ENCODE measurements around the gene CNNM3.
"Not testable (repeated sequence)": the region's sequence is repeated elsewhere in the genome, so short reads cannot be mapped to it uniquely, and the experiment has no call there.

CNNM3 gene

GRCh38 chr2:96816127-96816835 is at the start of gene CNNM3:
TSS of gene CNNM3 (plus strand) at chr2:96816268. CDS start at chr2:96816278, 10 bp downstream.
- peak; percentile 97 for DNase-seq

GRCh38 chr2:96767135-96767871 is 48.8 kb upstream of the CNNM3 start:
- DNase-seq = no peak

- DNase-seq = no peak
These were observed 47.9 kb upstream of the CNNM3 start for GRCh38 chr2:96768083-96768561.

- DNase-seq = peak; percentile 80
These were observed 46.3 kb upstream of the CNNM3 start for GRCh38 chr2:96769814-96770213.

GRCh38 chr2:96770442-96771202 is 45.4 kb upstream of the CNNM3 start:
- no peak for DNase-seq

GRCh38 chr2:96771796-96772618 is 44.1 kb upstream of the CNNM3 start:
- no peak for DNase-seq

GRCh38 chr2:96772903-96773671 is 43.0 kb upstream of the CNNM3 start:
- no peak for DNase-seq

GRCh38 chr2:96773922-96774321 is 42.1 kb upstream of the CNNM3 start:
- no peak for DNase-seq

- no peak for DNase-seq
These were observed 40.9 kb upstream of the CNNM3 start for GRCh38 chr2:96775160-96775559.

GRCh38 chr2:96783388-96783787 is 32.7 kb upstream of the CNNM3 start:
- DNase-seq = no peak

GRCh38 chr2:96787411-96787810 is 28.7 kb upstream of the CNNM3 start:
- no peak for DNase-seq

GRCh38 chr2:96788442-96789244 is 27.4 kb upstream of the CNNM3 start:
- DNase-seq = peak; percentile 73

- DNase-seq = no peak
These were observed 26.8 kb upstream of the CNNM3 start for GRCh38 chr2:96789245-96789617.

GRCh38 chr2:96792772-96793749 is 23.0 kb upstream of the CNNM3 start:
- no peak for DNase-seq

- DNase-seq = no peak
These were observed 21.0 kb upstream of the CNNM3 start for GRCh38 chr2:96795076-96795475.

- not testable (repeated sequence) for DNase-seq
These were observed 19.6 kb upstream of the CNNM3 start for GRCh38 chr2:96796497-96796896.

GRCh38 chr2:96797066-96797625 is 18.9 kb upstream of the CNNM3 start:
- no peak for DNase-seq

GRCh38 chr2:96798733-96799622 is 17.1 kb upstream of the CNNM3 start:
- no peak for DNase-seq
